ENCODE data around the gene ABHD17B.
"Not testable (repeated sequence)": the region's sequence is repeated elsewhere in the genome, so short reads cannot be mapped to it uniquely, and the experiment has no call there.

Gene ABHD17B

GRCh38 chr9:71911908-71912335, 929 bp upstream of the ABHD17B start:
- DNase-seq, result no peak

GRCh38 chr9:71910650-71911060, 338 bp downstream of the ABHD17B start:
- no peak for DNase-seq

- DNase-seq, result peak; percentile 39
These were observed 925 bp downstream of the ABHD17B start for GRCh38 chr9:71909887-71910649.

- no peak for DNase-seq
These were observed 2.2 kb downstream of the ABHD17B start for GRCh38 chr9:71908825-71909224.

- no peak for DNase-seq
These were observed 6.9 kb downstream of the ABHD17B start for GRCh38 chr9:71904076-71904475.

GRCh38 chr9:71901695-71902597, 9.0 kb downstream of the ABHD17B start:
- DNase-seq, result no peak

- DNase-seq, result not testable (repeated sequence)
These were observed 12.2 kb downstream of the ABHD17B start for GRCh38 chr9:71898756-71899155.

- DNase-seq, result no peak
These were observed 13.4 kb downstream of the ABHD17B start for GRCh38 chr9:71897577-71897976.

GRCh38 chr9:71896761-71897160, 14.2 kb downstream of the ABHD17B start:
- no peak for DNase-seq

GRCh38 chr9:71895955-71896354, 15.0 kb downstream of the ABHD17B start:
- no peak for DNase-seq

GRCh38 chr9:71895117-71895516, 15.9 kb downstream of the ABHD17B start:
- no peak for DNase-seq

GRCh38 chr9:71891557-71892189, 19.3 kb downstream of the ABHD17B start:
- DNase-seq, result no peak

- no peak for DNase-seq
These were observed 20.8 kb downstream of the ABHD17B start for GRCh38 chr9:71890042-71890679.

GRCh38 chr9:71887362-71887761, 23.6 kb downstream of the ABHD17B start:
- no peak for DNase-seq

- no peak for DNase-seq
These were observed 24.5 kb downstream of the ABHD17B start for GRCh38 chr9:71886541-71886940.

- no peak for DNase-seq
These were observed 25.0 kb downstream of the ABHD17B start for GRCh38 chr9:71886015-71886414.

- no peak for DNase-seq
These were observed 25.5 kb downstream of the ABHD17B start for GRCh38 chr9:71885467-71885866.

GRCh38 chr9:71884005-71884404, 27.0 kb downstream of the ABHD17B start:
- DNase-seq, result no peak

- no peak for DNase-seq
These were observed 31.3 kb downstream of the ABHD17B start for GRCh38 chr9:71879644-71880174.

- DNase-seq, result no peak
These were observed 32.4 kb downstream of the ABHD17B start for GRCh38 chr9:71878327-71879274.

- DNase-seq, result no peak
These were observed 34.2 kb downstream of the ABHD17B start for GRCh38 chr9:71876829-71877228.
